H1 (cell line): ENCODE measurements around the gene PLXNA4. TPM values are rescaled to one million over a fixed set of nuclear protein-coding genes. Genes with fewer than 3 reads are reported as not detected.

Source experiments
- CTCF ChIA-PET: fragments of 300-600 bp; sonication (Branson Sonifier 250); formaldehyde crosslinking; loops from one replicate; lab custom pipeline; 2021; ENCODE audit not compliant: partially characterized antibody; lab: Charles Lee
- POLR2A ChIA-PET: fragments of 300-600 bp; sonication (Branson Sonifier 250); formaldehyde crosslinking; loops from one replicate; lab custom pipeline; 2021; ENCODE audit warnings: inconsistent platforms; ENCODE audit not compliant: partially characterized antibody; lab: Charles Lee
- DNase-seq, 2 experiments: peaks; one replicate each; pipeline versions ENCODE4 v3.0.0 to v3.0.0-alpha.2; 2010 to 2022; ENCODE audit warnings: low spot score in 2 of 2, low read depth in 1 of 2, mixed read lengths in 1 of 2
- FAIRE-seq: peaks from 2 replicates; lab custom pipeline; 2011; peaks lifted over from hg19 to GRCh38; lab: Jason Lieb, UNC
- H2AFZ ChIP-seq: 2 replicates; pipeline ENCODE4 v1.8.1; 2012; ENCODE audit warnings: low read length, inconsistent platforms
- H2AK5ac ChIP-seq: 2 replicates; pipeline ENCODE4 v1.6.1; 2013; ENCODE audit warnings: low read depth, low read length
- H2BK120ac ChIP-seq: replicated peaks from 2 replicates; pipeline ENCODE3; 2013; ENCODE audit warnings: low read depth, low read length, inconsistent platforms
- H2BK12ac ChIP-seq: 2 replicates; pipeline ENCODE4 v1.6.1; 2013; ENCODE audit warnings: low read depth, low read length
- H2BK15ac ChIP-seq: 2 replicates; pipeline ENCODE4 v1.6.1; 2013; ENCODE audit warnings: low read length
- H2BK20ac ChIP-seq: 2 replicates; pipeline ENCODE4 v1.6.1; 2013; ENCODE audit warnings: low read length
- H2BK5ac ChIP-seq: 2 replicates; pipeline ENCODE4 v1.6.1; 2013; ENCODE audit warnings: low read depth, low read length
- H3K14ac ChIP-seq: 2 replicates; pipeline ENCODE4 v1.6.1; 2013; ENCODE audit warnings: inconsistent platforms; ENCODE audit not compliant: insufficient read length
- H3K18ac ChIP-seq: 2 replicates; pipeline ENCODE4 v1.6.1; 2013; ENCODE audit warnings: low read length; ENCODE audit errors: extremely low read depth
- H3K23ac ChIP-seq: 2 replicates; pipeline ENCODE4 v1.6.1; 2013; ENCODE audit warnings: inconsistent platforms; ENCODE audit not compliant: insufficient read length
- H3K23me2 ChIP-seq: 2 replicates; pipeline ENCODE4 v1.6.1; 2013; ENCODE audit warnings: low read depth, low read length
- H3K27ac ChIP-seq: 2 replicates; pipeline ENCODE4 v1.6.1; 2011; ENCODE audit warnings: low read depth, low read length, inconsistent platforms
- H3K27me3 ChIP-seq, 4 experiments: replicated peaks in 1 of 4; 1 replicate in 1 of 4; 2 replicates in 3 of 4; pipeline versions ENCODE4 v1.6.1 to v1.8.1; 2011 to 2013; ENCODE audit warnings: low read length in 3 of 4, mild to moderate bottlenecking in 3 of 4, inconsistent platforms in 2 of 4, mixed read lengths in 2 of 4, moderate library complexity in 1 of 4; ENCODE audit not compliant: control insufficient read depth in 3 of 4, insufficient read depth in 3 of 4; ENCODE audit errors: extremely low read depth in 1 of 4
- H3K36me3 ChIP-seq, 4 experiments: 2 replicates each; pipeline versions ENCODE4 v1.6.1 to v1.8.1; 2011 to 2013; ENCODE audit warnings: mild to moderate bottlenecking in 4 of 4, low read length in 3 of 4, moderate library complexity in 2 of 4, control low read depth in 1 of 4, inconsistent platforms in 1 of 4; ENCODE audit not compliant: insufficient read depth in 4 of 4, control insufficient read depth in 2 of 4
- H3K4ac ChIP-seq: replicated peaks from 2 replicates; pipeline ENCODE3; 2013; ENCODE audit warnings: low read length, low read depth, mixed read lengths, inconsistent platforms; ENCODE audit not compliant: insufficient read length
- H3K4me1 ChIP-seq, 4 experiments: replicated peaks in 1 of 4; 1 replicate in 1 of 4; 2 replicates in 3 of 4; pipeline versions ENCODE4 v1.6.1 to v1.8.1; 2011 to 2013; ENCODE audit warnings: low read length in 3 of 4, inconsistent platforms in 2 of 4, mixed read lengths in 1 of 4; ENCODE audit not compliant: insufficient read depth in 4 of 4, control insufficient read depth in 3 of 4
- H3K4me2 ChIP-seq, 2 experiments: 2 replicates each; pipeline versions ENCODE4 v1.6.1 to v1.8.1; 2011 to 2013; ENCODE audit warnings: low read depth in 2 of 2, low read length in 2 of 2, control low read depth in 1 of 2, inconsistent platforms in 1 of 2, mild to moderate bottlenecking in 1 of 2; ENCODE audit not compliant: insufficient read depth in 1 of 2
- H3K4me3 ChIP-seq, 4 experiments: fragments of 200-600, 300-600 bp in 1 of 4; sonication (generic), shearing (Covaris generic), sonication (Bioruptor Twin) in 1 of 4; 2 replicates each; pipeline versions ENCODE4 v1.5.1 to v1.8.1; 2011 to 2016; ENCODE audit warnings: low read length in 4 of 4, low read depth in 3 of 4, control low read depth in 2 of 4, inconsistent platforms in 2 of 4, mild to moderate bottlenecking in 2 of 4, mixed read lengths in 1 of 4, moderate library complexity in 1 of 4; ENCODE audit not compliant: insufficient read depth in 2 of 4; ENCODE audit errors: extremely low read depth in 1 of 4
- H3K56ac ChIP-seq: replicated peaks from 2 replicates; pipeline ENCODE3; 2013; ENCODE audit warnings: low read depth, mild to moderate bottlenecking, mixed read lengths, low read length, inconsistent platforms; ENCODE audit not compliant: insufficient read length
- H3K79me1 ChIP-seq: 2 replicates; pipeline ENCODE4 v1.6.1; 2013; ENCODE audit warnings: low read depth, low read length, control low read depth
- H3K79me2 ChIP-seq, 2 experiments: 2 replicates each; pipeline versions ENCODE4 v1.6.1 to v1.8.1; 2012 to 2013; ENCODE audit warnings: low read length in 2 of 2, mild to moderate bottlenecking in 2 of 2, inconsistent platforms in 1 of 2; ENCODE audit not compliant: insufficient read depth in 2 of 2, control insufficient read depth in 1 of 2
- H3K9ac ChIP-seq, 4 experiments: replicated peaks in 1 of 4; 1 replicate in 1 of 4; 2 replicates in 3 of 4; pipeline versions ENCODE4 v1.6.1 to v1.8.1; 2011 to 2013; ENCODE audit warnings: low read depth in 3 of 4, low read length in 3 of 4, control low read depth in 2 of 4, mild to moderate bottlenecking in 2 of 4, moderate library complexity in 2 of 4, inconsistent platforms in 1 of 4; ENCODE audit errors: extremely low read depth in 1 of 4
- H3K9me3 ChIP-seq, 2 experiments: 2 replicates each; pipeline versions ENCODE4 v1.6.1 to v1.8.1; 2012 to 2013; ENCODE audit warnings: mild to moderate bottlenecking in 2 of 2, moderate library complexity in 2 of 2, control low read depth in 1 of 2, inconsistent platforms in 1 of 2, low read depth in 1 of 2, low read length in 1 of 2, mixed read lengths in 1 of 2; ENCODE audit not compliant: insufficient read depth in 2 of 2
- H4K20me1 ChIP-seq, 2 experiments: replicated peaks in 1 of 2; 2 replicates each; pipeline versions ENCODE3 to v1.8.1; 2011 to 2013; ENCODE audit warnings: inconsistent platforms in 2 of 2, low read length in 2 of 2, mild to moderate bottlenecking in 1 of 2; ENCODE audit not compliant: insufficient read depth in 2 of 2, control insufficient read depth in 1 of 2
- H4K5ac ChIP-seq: 2 replicates; pipeline ENCODE4 v1.6.1; 2013; ENCODE audit warnings: low read length, low read depth, mixed read lengths, inconsistent platforms; ENCODE audit not compliant: insufficient read length
- H4K8ac ChIP-seq: 2 replicates; pipeline ENCODE4 v1.8.0; 2013; ENCODE audit warnings: mild to moderate bottlenecking, moderate library complexity, low read length, inconsistent platforms; ENCODE audit not compliant: insufficient read depth; ENCODE audit errors: extremely low read depth
- H4K91ac ChIP-seq: replicated peaks from 2 replicates; pipeline ENCODE3; 2013; ENCODE audit warnings: low read length, mixed read lengths, inconsistent platforms; ENCODE audit not compliant: insufficient read length
- BACH1 ChIP-seq: IDR thresholded peaks from 2 replicates; pipeline ENCODE4 v1.6.1; 2012; ENCODE audit warnings: low read length, improper control_type of control experiment
- CTBP2 ChIP-seq: IDR thresholded peaks from 2 replicates; pipeline ENCODE4 v1.7.0; 2011; ENCODE audit warnings: borderline replicate concordance, mild to moderate bottlenecking, moderate library complexity, mixed read lengths, low read length; ENCODE audit not compliant: insufficient read depth, insufficient read length
- EZH2 ChIP-seq: fragments of 200-600 bp; sonication (generic); IDR thresholded peaks from 2 replicates; pipeline ENCODE4 v1.7.1; 2012; ENCODE audit warnings: low read depth, mild to moderate bottlenecking, moderate library complexity, low read length, inconsistent platforms; ENCODE audit not compliant: severe bottlenecking
- KDM5A ChIP-seq: fragments of 200-600 bp; IDR thresholded peaks from 2 replicates; pipeline ENCODE4 v1.7.1; 2012; ENCODE audit warnings: mild to moderate bottlenecking, low read length, inconsistent platforms, mixed read lengths
- MAFK ChIP-seq: IDR thresholded peaks from 2 replicates; pipeline ENCODE4 v1.6.1; 2012; ENCODE audit warnings: low read depth, mild to moderate bottlenecking, improper control_type of control experiment, low read length
- NANOG ChIP-seq: IDR thresholded peaks from 2 replicates; pipeline ENCODE4 v1.6.1; 2011; ENCODE audit warnings: low read length, low read depth, mild to moderate bottlenecking, inconsistent platforms; ENCODE audit not compliant: insufficient read depth, poor library complexity, severe bottlenecking
- RBBP5 ChIP-seq: IDR thresholded peaks from 2 replicates; pipeline ENCODE4 v1.7.1; 2012; ENCODE audit warnings: low read depth, mild to moderate bottlenecking, inconsistent platforms, low read length, moderate library complexity, borderline replicate concordance
- RXRA ChIP-seq: IDR thresholded peaks from 2 replicates; pipeline ENCODE4 v1.6.1; 2011; ENCODE audit warnings: low read depth, mild to moderate bottlenecking, low read length, moderate library complexity; ENCODE audit not compliant: insufficient read depth
- SIRT6 ChIP-seq: IDR thresholded peaks from one replicate; pipeline ENCODE4 v1.7.1; 2012; ENCODE audit warnings: low read length, inconsistent platforms
- USF2 ChIP-seq: IDR thresholded peaks from 2 replicates; pipeline ENCODE4 v1.6.1; 2011; ENCODE audit warnings: low read length, improper control_type of control experiment
- WGBS, 2 experiments: shearing (Covaris generic) in 1 of 2; methylation state at CpG; one replicate each; pipeline versions ENCODE4 v1.1.6 to v1.1.7; 2013 to 2015; ENCODE audit warnings: low lambda C conversion rate in 2 of 2, mixed read lengths in 2 of 2, inconsistent platforms in 1 of 2, low coverage in 1 of 2, missing lambda C conversion rate in 1 of 2; ENCODE audit not compliant: insufficient replicate concordance in 2 of 2, insufficient coverage in 1 of 2, insufficient read length in 1 of 2; ENCODE audit errors: extremely low coverage in 1 of 2, missing lambda C conversion rate in 1 of 2; 5-methylcytosine and 5-hydroxymethylcytosine counted together
- polyA plus RNA-seq, 7 experiments: library from polyadenylated mRNA; depleted of rRNA in 3 of 7; stranded (reverse) in 5 of 7; unstranded in 2 of 7; fragments of >200 nt in 5 of 7; fragments of 200-250 nt in 2 of 7; gene quantifications; 1 replicate in 5 of 7; 2 replicates in 1 of 7; 4 replicates in 1 of 7; pipeline versions ENCODE4 v1.2.1 to v1.2.3, GENCODE V29; 2011 to 2013; ENCODE audit warnings: missing spikeins in 2 of 7, mixed read lengths in 2 of 7
- total RNA-seq: library from RNA; stranded (reverse); fragmentation: NEBNext Ultra II Directional; extraction: Animal tissue kit (Norgen Biotek cat#: 25700); gene quantifications from 2 replicates; pipeline ENCODE4 v1.2.1, GENCODE V29; 2021
- TF ChIP-seq, protein P1 (sequence below): IDR thresholded peaks from 2 replicates; pipeline ENCODE4 v1.6.1; 2012; ENCODE audit warnings: low read length, inconsistent platforms

The PLXNA4 gene
- total and polyA plus RNA-seq, 2 of the 8 experiments (the other 6 are each of a cell fraction or from before 2014, with no cell fraction given), result 0.76 to 0.79 TPM

GRCh38 chr7:132311733-132312132, 264.5 kb downstream of the PLXNA4 start:
- Histone ChIP-seq H4K8ac (no peak overlapping the region), H3K18ac (no peak overlapping the region), H2BK12ac (no peak overlapping the region), H3K23me2 (peaks cover under 1% of the 10 kb centered on the region; the same call in 1 of the 2 replicates), H3K4ac (no peak overlapping the region), H3K23ac (no peak overlapping the region), H4K91ac (no peak overlapping the region), H3K4me1 (no peaks in the 10 kb centered on the region), H3K79me1 (no peaks in the 10 kb centered on the region), H3K36me3 (no peaks in the 10 kb centered on the region), H2AFZ (no peak overlapping the region), H3K9ac (no peak overlapping the region), H3K4me3 (no peak overlapping the region), H3K14ac (no peak overlapping the region), H4K20me1 (no peaks in the 10 kb centered on the region), H4K5ac (no peak overlapping the region), H3K4me2 (no peak overlapping the region), H2BK15ac (no peak overlapping the region), H3K79me2 (no peaks in the 10 kb centered on the region), H3K27me3 (no peaks in the 10 kb centered on the region; a peak in 1 of 7 replicates), H3K9me3 (peaks cover 0 to 2% of the 10 kb centered on the region in 2 experiments; a peak in 1 of 4 replicates), H2AK5ac (no peak overlapping the region), H2BK20ac (no peak overlapping the region), H3K56ac (no peak overlapping the region), H3K27ac (no peak overlapping the region), H2BK120ac (no peak overlapping the region), H2BK5ac (no peak overlapping the region)
- DNase-seq, result no peak
- TF ChIP-seq MAFK (no peak), EZH2 (no peak), BACH1 (no peak), USF2 (no peak), CTBP2 (no peak), KDM5A (no peak), RXRA (no peak), NANOG (no peak), RBBP5 (no peak), SIRT6 (no peak)
- TF ChIP-seq, protein P1, sequence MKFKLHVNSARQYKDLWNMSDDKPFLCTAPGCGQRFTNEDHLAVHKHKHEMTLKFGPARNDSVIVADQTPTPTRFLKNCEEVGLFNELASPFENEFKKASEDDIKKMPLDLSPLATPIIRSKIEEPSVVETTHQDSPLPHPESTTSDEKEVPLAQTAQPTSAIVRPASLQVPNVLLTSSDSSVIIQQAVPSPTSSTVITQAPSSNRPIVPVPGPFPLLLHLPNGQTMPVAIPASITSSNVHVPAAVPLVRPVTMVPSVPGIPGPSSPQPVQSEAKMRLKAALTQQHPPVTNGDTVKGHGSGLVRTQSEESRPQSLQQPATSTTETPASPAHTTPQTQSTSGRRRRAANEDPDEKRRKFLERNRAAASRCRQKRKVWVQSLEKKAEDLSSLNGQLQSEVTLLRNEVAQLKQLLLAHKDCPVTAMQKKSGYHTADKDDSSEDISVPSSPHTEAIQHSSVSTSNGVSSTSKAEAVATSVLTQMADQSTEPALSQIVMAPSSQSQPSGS, result no peak
- no peak for FAIRE-seq
- 80% methylated on average over 2 of the region's 2 CpGs; no CpG with 5 or more reads in 1 of the 2 experiments for WGBS, 2 experiments
- ChIA-PET POLR2A (no interaction called here), CTCF (interaction anchor here (0.6 to 2.1 kb wide), 4 partner anchors 11 to 342 kb away, joined by 3 to 8 read pairs (median 3); no protein-coding TSS in a partner anchor)
